Measurements from ENCODE around the gene GHRH. TPM values are rescaled to one million over a fixed set of nuclear protein-coding genes. Genes with fewer than 3 reads are reported as not detected.

The GHRH gene
- total and polyA plus RNA-seq, 2 donors (not counting 1 experiment from before 2014, with no cell fraction given) = not detected

DNA sequence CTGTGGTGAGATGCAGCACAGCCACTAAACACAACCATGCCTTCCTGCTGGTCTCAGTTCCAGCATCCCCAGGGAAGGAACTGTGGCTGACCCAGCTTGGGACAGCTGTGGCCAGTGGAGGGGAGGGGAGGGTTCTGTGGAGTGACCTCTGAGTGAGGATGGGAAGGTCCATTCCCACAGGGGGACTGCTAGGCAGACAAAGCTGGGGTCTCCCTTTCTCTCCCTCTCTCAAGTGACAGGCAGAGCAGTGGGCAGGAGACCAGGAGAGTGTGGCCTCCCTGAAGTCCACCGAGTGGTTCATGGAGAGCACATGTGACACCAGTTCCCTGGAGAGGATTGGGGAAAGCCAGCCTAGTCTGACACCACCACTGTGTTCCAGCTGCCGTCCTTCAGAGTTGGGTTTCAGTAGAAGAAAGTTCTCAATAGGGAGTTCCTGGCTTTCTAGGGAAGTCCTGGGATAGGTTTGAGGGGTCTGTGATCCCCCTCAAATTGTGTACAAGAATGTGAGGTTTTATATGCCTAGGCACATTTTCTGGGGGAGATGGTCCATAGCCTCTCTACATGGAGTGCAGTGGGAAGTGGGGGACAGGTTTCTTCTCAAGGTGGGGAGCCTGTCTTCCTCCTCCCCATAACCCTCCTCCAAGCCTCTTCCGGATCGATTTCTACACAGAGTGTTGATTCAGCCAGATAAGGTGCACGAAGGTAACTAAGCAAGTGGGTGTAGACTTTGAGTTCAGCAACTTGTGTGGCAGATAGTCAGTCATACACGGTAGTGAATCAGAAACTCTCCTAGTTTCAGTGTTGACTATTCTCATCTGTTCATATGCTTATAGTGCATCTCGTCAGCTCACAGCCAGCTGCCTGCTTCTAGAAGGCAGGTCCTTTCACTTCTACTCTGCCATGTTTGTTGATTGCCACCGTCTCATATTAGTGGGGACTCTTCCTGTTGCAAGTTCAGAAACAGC lies 46.8 kb upstream of the GHRH start:
- Mint-ChIP-seq H3K27me3 (no peaks in the 10 kb centered on the region), H3K27ac (peak overlapping the region; percentile 11), H3K9me3 (ENCODE audit: insufficient read depth) (no peaks in the 10 kb centered on the region), H3K4me3 (no peak overlapping the region), H3K4me1 (peaks cover 16% of the 10 kb centered on the region)
- DNase-seq (no peak), ATAC-seq (ENCODE audit: low read depth) (no peak)
- Histone ChIP-seq H3K9me3 (ENCODE audit: control extremely low read depth in 1 of 3, control insufficient read depth in 2 of 3, insufficient read depth in 1 of 3, low read length in 2 of 3) (no peaks in the 10 kb centered on the region), H3K4me3 (ENCODE audit: control extremely low read depth in 1 of 5, extremely low read depth in 1 of 5, insufficient read depth in 1 of 5, low read depth in 2 of 5, low read length in 4 of 5) (no peak overlapping the region), H3K4me1 (ENCODE audit: control insufficient read depth in 2 of 2, insufficient read depth in 2 of 2, low read length in 2 of 2) (no peaks in the 10 kb centered on the region), H3K27me3 (replicated peaks in 1 of 4; ENCODE audit: control extremely low read depth in 1 of 4, control insufficient read depth in 3 of 4, insufficient read depth in 4 of 4, low read length in 3 of 4) (no peaks in the 10 kb centered on the region), H3K36me3 (replicated peaks in 1 of 2; ENCODE audit: control extremely low read depth in 1 of 2, control insufficient read depth in 1 of 2, extremely low read depth in 1 of 2, insufficient read depth in 2 of 2, low read length in 1 of 2) (peaks cover 0 to 60% of the 10 kb centered on the region in 2 experiments), H3K27ac (ENCODE audit: low read length in 2 of 2) (no peak overlapping the region), H4K20me1 (ENCODE audit: control insufficient read depth, insufficient read depth, low read length, poor library complexity, severe bottlenecking) (peaks cover 9% of the 10 kb centered on the region), H3K4me2 (replicated peaks; ENCODE audit: low read depth, low read length, poor library complexity, severe bottlenecking) (no peak overlapping the region), H3K9ac (ENCODE audit: low read length) (no peak overlapping the region), H2AFZ (ENCODE audit: insufficient read depth, low read depth, low read length, poor library complexity, severe bottlenecking) (no peak overlapping the region), H3K79me2 (ENCODE audit: control insufficient read depth, insufficient read depth, low read length) (peaks cover 72% of the 10 kb centered on the region)
- TF ChIP-seq EZH2 (IDR thresholded peaks at IDR 0.05; ENCODE audit: borderline replicate concordance, insufficient read depth, low read depth, low read length, poor library complexity, severe bottlenecking) = no peak
- TF ChIP-seq, protein P1, sequence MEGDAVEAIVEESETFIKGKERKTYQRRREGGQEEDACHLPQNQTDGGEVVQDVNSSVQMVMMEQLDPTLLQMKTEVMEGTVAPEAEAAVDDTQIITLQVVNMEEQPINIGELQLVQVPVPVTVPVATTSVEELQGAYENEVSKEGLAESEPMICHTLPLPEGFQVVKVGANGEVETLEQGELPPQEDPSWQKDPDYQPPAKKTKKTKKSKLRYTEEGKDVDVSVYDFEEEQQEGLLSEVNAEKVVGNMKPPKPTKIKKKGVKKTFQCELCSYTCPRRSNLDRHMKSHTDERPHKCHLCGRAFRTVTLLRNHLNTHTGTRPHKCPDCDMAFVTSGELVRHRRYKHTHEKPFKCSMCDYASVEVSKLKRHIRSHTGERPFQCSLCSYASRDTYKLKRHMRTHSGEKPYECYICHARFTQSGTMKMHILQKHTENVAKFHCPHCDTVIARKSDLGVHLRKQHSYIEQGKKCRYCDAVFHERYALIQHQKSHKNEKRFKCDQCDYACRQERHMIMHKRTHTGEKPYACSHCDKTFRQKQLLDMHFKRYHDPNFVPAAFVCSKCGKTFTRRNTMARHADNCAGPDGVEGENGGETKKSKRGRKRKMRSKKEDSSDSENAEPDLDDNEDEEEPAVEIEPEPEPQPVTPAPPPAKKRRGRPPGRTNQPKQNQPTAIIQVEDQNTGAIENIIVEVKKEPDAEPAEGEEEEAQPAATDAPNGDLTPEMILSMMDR (IDR thresholded peaks at IDR 0.05) = no peak
- ChIA-PET CTCF (no interaction called here), POLR2A (no interaction called here)
- 79% methylated on average over 5 of the region's 8 CpGs for WGBS (ENCODE audit: insufficient coverage)
- intact Hi-C loops (cut with micrococcal nuclease) = no loop called here

GRCh38 chr20:37305839-37306238 lies 44.2 kb upstream of the GHRH start:
- ChIA-PET CTCF (interaction anchor here (1.6 kb wide), 1 partner anchor 117 kb away, joined by 3 read pairs; no protein-coding TSS in a partner anchor), POLR2A (no interaction called here)

More at GRCh38 chr20:37305839-37306238, 44.2 kb upstream of the GHRH start:
- 100% methylated on average over 1 of the region's 3 CpGs for WGBS (ENCODE audit: insufficient coverage)
- no peak for TF ChIP-seq EZH2 (IDR thresholded peaks at IDR 0.05; ENCODE audit: borderline replicate concordance, insufficient read depth, low read depth, low read length, poor library complexity, severe bottlenecking)
- TF ChIP-seq, protein P1 (IDR thresholded peaks at IDR 0.05) = no peak
- DNase-seq (no peak), ATAC-seq (ENCODE audit: low read depth) (no peak)
- H4K20me1 ChIP-seq (ENCODE audit: control insufficient read depth, insufficient read depth, low read length, poor library complexity, severe bottlenecking) = peaks cover 16% of the 10 kb centered on the region
- peaks cover 73% of the 10 kb centered on the region for H3K79me2 ChIP-seq (ENCODE audit: control insufficient read depth, insufficient read depth, low read length)
- H3K27ac ChIP-seq (ENCODE audit: low read length in 2 of 2) = no peak overlapping the region
- no peaks in the 10 kb centered on the region for H3K27me3 Mint-ChIP-seq
- H3K4me3 Mint-ChIP-seq = no peak overlapping the region
- no peak overlapping the region for H3K4me2 ChIP-seq (replicated peaks; ENCODE audit: low read depth, low read length, poor library complexity, severe bottlenecking)
- H3K27me3 ChIP-seq (replicated peaks in 1 of 4; ENCODE audit: control extremely low read depth in 1 of 4, control insufficient read depth in 3 of 4, insufficient read depth in 4 of 4, low read length in 3 of 4) = no peaks in the 10 kb centered on the region
- intact Hi-C loops (cut with micrococcal nuclease) = no loop called here
- H3K36me3 ChIP-seq (replicated peaks in 1 of 2; ENCODE audit: control extremely low read depth in 1 of 2, control insufficient read depth in 1 of 2, extremely low read depth in 1 of 2, insufficient read depth in 2 of 2, low read length in 1 of 2) = peaks cover 0 to 68% of the 10 kb centered on the region in 2 experiments
- H3K4me1 ChIP-seq (ENCODE audit: control insufficient read depth in 2 of 2, insufficient read depth in 2 of 2, low read length in 2 of 2) = no peaks in the 10 kb centered on the region
- no peaks in the 10 kb centered on the region for H3K9me3 ChIP-seq (ENCODE audit: control extremely low read depth in 1 of 3, control insufficient read depth in 2 of 3, insufficient read depth in 1 of 3, low read length in 2 of 3)
- no peak overlapping the region for H3K9ac ChIP-seq (ENCODE audit: low read length)
- H3K27ac Mint-ChIP-seq = no peak overlapping the region
- no peaks in the 10 kb centered on the region for H3K9me3 Mint-ChIP-seq (ENCODE audit: insufficient read depth)
- no peak overlapping the region for H3K4me3 ChIP-seq (ENCODE audit: control extremely low read depth in 1 of 5, extremely low read depth in 1 of 5, insufficient read depth in 1 of 5, low read depth in 2 of 5, low read length in 4 of 5)
- peaks cover 10% of the 10 kb centered on the region for H3K4me1 Mint-ChIP-seq
- no peak overlapping the region for H2AFZ ChIP-seq (ENCODE audit: insufficient read depth, low read depth, low read length, poor library complexity, severe bottlenecking)
